Body of pancreas (tissue), 4 donors: ENCODE measurements around the gene CIP2A. TPM values are rescaled to one million over a fixed set of nuclear protein-coding genes. Genes with fewer than 3 reads are reported as not detected.

ENCODE experiments used
- ATAC-seq: fragments of 150-250 bp; one replicate; pipeline ENCODE4 v1.9.1; 2016
- DNase-seq, 4 donors: peaks; one replicate each; pipeline ENCODE4 v3.0.0-alpha.2; 2019
- H3K27ac ChIP-seq, 4 donors: fragments of 200-600 bp; sonication (generic); 1 replicate in 3 of 4; 2 replicates in 1 of 4; pipeline versions ENCODE4 v1.5.1 to v1.6.1; 2016 to 2019; ENCODE audit warnings: mild to moderate bottlenecking in 1 of 4, mixed read lengths in 1 of 4, moderate library complexity in 1 of 4
- H3K27me3 ChIP-seq, 2 donors: fragments of 200-600 bp; sonication (generic); one replicate each; pipeline ENCODE4 v1.6.0; 2016; ENCODE audit warnings: mild to moderate bottlenecking in 1 of 2
- H3K36me3 ChIP-seq, 2 donors: fragments of 200-600 bp; sonication (generic); replicated peaks in 1 of 2; 2 replicates each; pipeline ENCODE4 v1.5.1; 2016; ENCODE audit warnings: low read depth in 2 of 2; ENCODE audit not compliant: insufficient read depth in 1 of 2
- H3K4me1 ChIP-seq: fragments of 200-600 bp; sonication (generic); one replicate; pipeline ENCODE4 v1.6.0; 2016
- H3K4me3 ChIP-seq, 2 donors: fragments of 200-600 bp; sonication (generic); 1 replicate in 1 of 2; 2 replicates in 1 of 2; pipeline ENCODE4 v1.5.1; 2016 to 2019
- H3K9me3 ChIP-seq, 3 donors: fragments of 200-600 bp; sonication (generic); 1 replicate in 2 of 3; 2 replicates in 1 of 3; pipeline ENCODE4 v1.5.1; 2016
- CTCF ChIP-seq, 7 experiments: fragments of 450-650 bp in 4 of 7; fragments of 200-600 bp in 3 of 7; sonication (generic) in 3 of 7; IDR thresholded peaks; one replicate each; pipeline ENCODE4 v1.5.1; 2016 to 2019; ENCODE audit warnings: antibody characterized with exemption in 7 of 7
- POLR2A ChIP-seq, 3 donors: fragments of 450-650 bp; IDR thresholded peaks; one replicate each; pipeline ENCODE4 v1.6.1; 2016; ENCODE audit warnings: antibody characterized with exemption in 3 of 3, mild to moderate bottlenecking in 2 of 3
- WGBS, 2 donors: methylation state at CpG; one replicate each; pipeline ENCODE4 v1.1.5; 2017; 5-methylcytosine and 5-hydroxymethylcytosine counted together
- intact Hi-C: fragments of 100-400 bp; cut with DNase I; formaldehyde crosslinking; loops from one replicate; pipeline ENCODE4 v1.15.1; 2023
- total RNA-seq, 2 donors: library from RNA; depleted of rRNA; stranded (reverse); fragments of >200 nt; gene quantifications; one replicate each; pipeline ENCODE4 v1.1.0, GENCODE V29; 2016

Gene CIP2A
- total RNA-seq, 2 donors from 2014 or later: 0.33 to 3.6 TPM

GRCh38 chr3:108610651-108611050, 21.4 kb upstream of the CIP2A start:
- Histone ChIP-seq H3K9me3 (no peaks in the 10 kb centered on the region), H3K4me3 (no peak overlapping the region), H3K27me3 (no peaks in the 10 kb centered on the region), H3K4me1 (no peaks in the 10 kb centered on the region), H3K27ac (no peak overlapping the region), H3K36me3 (no peaks in the 10 kb centered on the region)
- WGBS, 2 donors: 96 to 98% methylated on average over 1 of the region's 1 CpG
- TF ChIP-seq POLR2A (IDR thresholded peaks at IDR 0.05): no peak
- no peak for TF ChIP-seq CTCF (IDR thresholded peaks at IDR 0.05)
- intact Hi-C loops: no loop called here
- no peak for DNase-seq
- ATAC-seq: no peak

- H3K4me1 ChIP-seq: no peaks in the 10 kb centered on the region
- no peaks in the 10 kb centered on the region for H3K27me3 ChIP-seq
- DNase-seq (no peak), ATAC-seq (no peak)
- no peaks in the 10 kb centered on the region for H3K36me3 ChIP-seq
- H3K27ac ChIP-seq: no peak overlapping the region
- H3K4me3 ChIP-seq: no peak overlapping the region
- no peak for TF ChIP-seq POLR2A (IDR thresholded peaks at IDR 0.05)
- TF ChIP-seq CTCF (IDR thresholded peaks at IDR 0.05): no peak
- intact Hi-C loops: no loop called here
- 88 to 91% methylated on average over 4 of the region's 4 CpGs for WGBS, 2 donors
- no peaks in the 10 kb centered on the region for H3K9me3 ChIP-seq
Observed at GRCh38 chr3:108608750-108609149, 19.5 kb upstream of the CIP2A start.

GRCh38 chr3:108605491-108605890, 16.3 kb upstream of the CIP2A start:
- H3K36me3 ChIP-seq: no peaks in the 10 kb centered on the region
- WGBS, 2 donors: 68 to 79% methylated on average over 4 of the region's 4 CpGs
- no peaks in the 10 kb centered on the region for H3K27me3 ChIP-seq
- no peak overlapping the region for H3K27ac ChIP-seq
- intact Hi-C loops: no loop called here
- no peak for ATAC-seq
- DNase-seq: no peak
- H3K4me3 ChIP-seq: no peak overlapping the region
- no peaks in the 10 kb centered on the region for H3K4me1 ChIP-seq
- no peaks in the 10 kb centered on the region for H3K9me3 ChIP-seq
- no peak for TF ChIP-seq CTCF (IDR thresholded peaks at IDR 0.05)
- TF ChIP-seq POLR2A (IDR thresholded peaks at IDR 0.05): no peak

- ATAC-seq: no peak
- WGBS, 2 donors: 92% methylated on average over 2 of the region's 2 CpGs
- TF ChIP-seq POLR2A (IDR thresholded peaks at IDR 0.05) (no peak), CTCF (IDR thresholded peaks at IDR 0.05) (no peak)
Observed at GRCh38 chr3:108605028-108605427, 15.8 kb upstream of the CIP2A start.

GRCh38 chr3:108603691-108604090, 14.5 kb upstream of the CIP2A start:
- DNase-seq (no peak), ATAC-seq (no peak)
- no peak for TF ChIP-seq CTCF (IDR thresholded peaks at IDR 0.05)
- no peak for TF ChIP-seq POLR2A (IDR thresholded peaks at IDR 0.05)
- Histone ChIP-seq H3K4me3 (no peak overlapping the region), H3K4me1 (no peaks in the 10 kb centered on the region), H3K27ac (peak overlapping the region in 2 of 4 donors; percentile 5 to 44), H3K27me3 (no peaks in the 10 kb centered on the region), H3K36me3 (no peaks in the 10 kb centered on the region), H3K9me3 (no peaks in the 10 kb centered on the region)
- intact Hi-C loops: no loop called here

More at GRCh38 chr3:108605028-108605427, 15.8 kb upstream of the CIP2A start:
- no peaks in the 10 kb centered on the region for H3K36me3 ChIP-seq
- no peaks in the 10 kb centered on the region for H3K27me3 ChIP-seq
- no peak overlapping the region for H3K4me3 ChIP-seq
- H3K4me1 ChIP-seq: no peaks in the 10 kb centered on the region
- H3K9me3 ChIP-seq: no peaks in the 10 kb centered on the region
- DNase-seq: no peak
- intact Hi-C loops: no loop called here
- H3K27ac ChIP-seq: no peak overlapping the region
